ENCODE data around the gene LIPI.

DNA sequence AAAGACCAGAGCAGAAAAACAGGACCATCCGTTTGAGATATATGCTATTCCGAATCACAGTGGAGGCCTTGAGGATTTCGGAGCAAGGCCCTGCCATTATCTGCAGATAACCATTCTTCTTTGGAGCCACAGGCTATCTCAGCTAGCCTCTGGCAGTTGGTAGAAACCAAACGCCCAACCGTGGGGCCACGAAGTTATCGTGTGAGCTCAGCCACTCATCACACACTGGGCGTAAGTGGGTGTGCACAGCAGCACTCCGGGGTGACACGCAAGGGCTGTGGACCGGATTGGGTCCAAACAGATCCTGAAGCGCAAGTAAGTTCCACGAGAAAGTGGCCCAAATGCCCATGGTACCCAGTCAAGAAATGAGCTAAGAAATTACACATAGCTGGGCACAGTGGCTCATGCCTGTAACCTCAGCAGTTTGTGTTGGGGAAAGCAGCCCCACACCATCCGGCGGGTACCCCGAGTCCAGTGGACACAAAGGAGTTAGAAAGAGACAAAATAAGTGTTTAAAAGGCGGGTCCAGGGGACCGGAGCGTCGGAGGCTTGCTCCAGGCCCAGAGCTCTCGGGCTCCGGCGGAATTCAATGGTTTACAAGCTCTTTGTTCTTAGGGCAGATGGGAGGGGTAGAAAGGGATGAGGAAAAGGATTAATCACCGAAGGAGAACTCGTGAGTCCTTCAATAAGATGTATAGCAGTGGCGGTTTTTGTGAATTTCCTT lies 130.6 kb downstream of the LIPI start:
- TF ChIP-seq POLR2AphosphoS5 (IDR thresholded peaks at IDR 0.05; ENCODE audit: low read depth, low read length) (no peak), POLR2A (IDR thresholded peaks at IDR 0.05; ENCODE audit: low read depth, low read length) (no peak), TAF1 (IDR thresholded peaks at IDR 0.05; ENCODE audit: borderline replicate concordance, low read depth, low read length) (no peak)

Data from GM12892 (cell line).